ENCODE data around the gene BSND.

GRCh38 chr1:54955359-54955758 is 43.4 kb upstream of the BSND start:
- TF ChIP-seq CTCF (IDR thresholded peaks at IDR 0.05) = no peak
- no peak for TF ChIP-seq POLR2A (IDR thresholded peaks at IDR 0.05)
